Transverse colon (tissue), 4 donors: ENCODE data around the gene DDAH1. TPM values are rescaled to one million over a fixed set of nuclear protein-coding genes. Genes with fewer than 3 reads are reported as not detected.

Source experiments
- DNase-seq: peaks from one replicate; pipeline ENCODE4 v3.0.0-alpha.2; 2019
- H3K27ac ChIP-seq, 4 donors: fragments of 200-600 bp; sonication (generic); 2 replicates each; pipeline ENCODE4 v1.5.1; 2016 to 2018; ENCODE audit warnings: inconsistent platforms in 4 of 4
- H3K27me3 ChIP-seq: fragments of 200-600 bp; sonication (generic); 2 replicates; pipeline ENCODE4 v1.5.1; 2017; ENCODE audit warnings: inconsistent platforms
- H3K36me3 ChIP-seq, 4 donors: fragments of 200-600 bp; sonication (generic); 2 replicates each; pipeline ENCODE4 v1.5.1; 2017 to 2019; ENCODE audit warnings: inconsistent platforms in 4 of 4
- H3K4me1 ChIP-seq, 4 donors: fragments of 200-600 bp; sonication (generic); 2 replicates each; pipeline ENCODE4 v1.5.1; 2017 to 2020; ENCODE audit warnings: inconsistent platforms in 4 of 4
- H3K4me3 ChIP-seq, 4 donors: fragments of 200-600 bp; sonication (generic); 1 replicate in 1 of 4; 2 replicates in 3 of 4; pipeline versions ENCODE4 v1.5.1 to v1.6.1; 2017 to 2019; ENCODE audit warnings: inconsistent platforms in 4 of 4
- H3K9me3 ChIP-seq, 2 donors: fragments of 200-600 bp; sonication (generic); 2 replicates each; pipeline ENCODE4 v1.5.1; 2017 to 2019; ENCODE audit warnings: inconsistent platforms in 2 of 2
- EP300 ChIP-seq: sonication (generic); formaldehyde crosslinking; IDR thresholded peaks from one replicate; pipeline ENCODE4 v1.6.1; 2017; ENCODE audit warnings: antibody characterized with exemption, low read depth
- POLR2A ChIP-seq: fragments of 450-650 bp; IDR thresholded peaks from one replicate; pipeline ENCODE4 v1.6.1; 2016; ENCODE audit warnings: antibody characterized with exemption, mild to moderate bottlenecking, moderate library complexity
- POLR2AphosphoS5 ChIP-seq, 3 donors: sonication (generic); formaldehyde crosslinking; IDR thresholded peaks; one replicate each; pipeline ENCODE4 v1.6.1; 2016; ENCODE audit warnings: antibody characterized with exemption in 3 of 3
- WGBS, 2 donors: methylation state at CpG; one replicate each; pipeline ENCODE4 v1.1.5; 2018; ENCODE audit warnings: low coverage in 1 of 2; 5-methylcytosine and 5-hydroxymethylcytosine counted together
- in situ Hi-C, 4 donors: fragments of 200-750 bp; cut with MboI; loops; one replicate each; pipeline versions ENCODE4 v1.15.0 to v1.15.1; 2017; ENCODE audit warnings: low sequenced_read_pairs in 3 of 4, low pct_ligation_motif_present in 1 of 4, low pct_unique_long_range_greater_than_20kb in 1 of 4
- intact Hi-C: fragments of 100-400 bp; cut with DNase I; formaldehyde crosslinking; loops from one replicate; pipeline ENCODE4 v1.15.1; 2023; ENCODE audit warnings: low total_unique reads
- total RNA-seq, 4 donors: library from RNA; depleted of rRNA; stranded (reverse); fragments of >200 nt; gene quantifications; one replicate each; pipeline ENCODE4 v1.1.0, GENCODE V29; 2016
- TF ChIP-seq, protein P1 (sequence below), 5 experiments: fragments of 200-600 bp in 3 of 5; fragments of 450-650 bp in 2 of 5; sonication (generic) in 3 of 5; IDR thresholded peaks; 1 replicate in 2 of 5; 2 replicates in 3 of 5; pipeline ENCODE4 v1.5.1; 2016 to 2017; ENCODE audit warnings: antibody characterized with exemption in 5 of 5, inconsistent platforms in 3 of 5, mild to moderate bottlenecking in 2 of 5, moderate library complexity in 1 of 5

The DDAH1 gene
- total RNA-seq, 4 donors from 2014 or later, result 22.4 to 69.4 (median 48.3) TPM

DNA sequence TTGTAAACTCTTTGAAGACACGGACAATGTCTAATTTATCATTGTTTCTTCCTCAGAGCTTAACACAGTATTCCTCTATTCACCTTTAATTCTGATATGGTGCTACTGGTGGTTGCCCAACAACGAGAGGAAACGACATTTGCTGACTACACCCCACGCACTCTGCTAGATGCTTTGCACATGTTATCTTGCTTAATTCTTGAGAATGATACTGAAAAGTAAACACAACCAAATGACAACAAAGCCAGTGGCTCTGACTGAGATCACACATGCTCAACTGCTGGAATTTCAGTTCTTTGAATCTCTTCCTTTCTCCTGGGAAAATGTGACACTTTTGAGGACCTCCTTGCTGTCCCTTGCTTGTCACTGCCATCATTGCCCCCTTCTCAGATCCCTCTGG is 37.2 kb upstream of the DDAH1 start:
- in situ Hi-C loops, result loop anchor here in 2 of 4 donors (10.0 kb wide), 2 partner anchors 187 to 197 kb away; no protein-coding TSS in a partner anchor
- Histone ChIP-seq H3K36me3 (no peaks in the 10 kb centered on the region), H3K4me3 (no peak overlapping the region), H3K4me1 (peaks cover 0 to 12% (median 3%) of the 10 kb centered on the region in 4 donors), H3K27ac (peak overlapping the region in 1 of 4 donors; percentile 15), H3K9me3 (no peaks in the 10 kb centered on the region), H3K27me3 (no peaks in the 10 kb centered on the region)
- DNase-seq, result no peak
- TF ChIP-seq EP300 (no peak), POLR2AphosphoS5 (IDR thresholded peaks at IDR 0.05) (no peak), POLR2A (no peak)
- TF ChIP-seq, protein P1, sequence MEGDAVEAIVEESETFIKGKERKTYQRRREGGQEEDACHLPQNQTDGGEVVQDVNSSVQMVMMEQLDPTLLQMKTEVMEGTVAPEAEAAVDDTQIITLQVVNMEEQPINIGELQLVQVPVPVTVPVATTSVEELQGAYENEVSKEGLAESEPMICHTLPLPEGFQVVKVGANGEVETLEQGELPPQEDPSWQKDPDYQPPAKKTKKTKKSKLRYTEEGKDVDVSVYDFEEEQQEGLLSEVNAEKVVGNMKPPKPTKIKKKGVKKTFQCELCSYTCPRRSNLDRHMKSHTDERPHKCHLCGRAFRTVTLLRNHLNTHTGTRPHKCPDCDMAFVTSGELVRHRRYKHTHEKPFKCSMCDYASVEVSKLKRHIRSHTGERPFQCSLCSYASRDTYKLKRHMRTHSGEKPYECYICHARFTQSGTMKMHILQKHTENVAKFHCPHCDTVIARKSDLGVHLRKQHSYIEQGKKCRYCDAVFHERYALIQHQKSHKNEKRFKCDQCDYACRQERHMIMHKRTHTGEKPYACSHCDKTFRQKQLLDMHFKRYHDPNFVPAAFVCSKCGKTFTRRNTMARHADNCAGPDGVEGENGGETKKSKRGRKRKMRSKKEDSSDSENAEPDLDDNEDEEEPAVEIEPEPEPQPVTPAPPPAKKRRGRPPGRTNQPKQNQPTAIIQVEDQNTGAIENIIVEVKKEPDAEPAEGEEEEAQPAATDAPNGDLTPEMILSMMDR (IDR thresholded peaks at IDR 0.05), result no peak
- WGBS, 2 donors, result 45 to 59% methylated on average over 4 of the region's 4 CpGs
- intact Hi-C loops, result loop anchor here (10.0 kb wide), 1 partner anchor 83 kb away; the partner anchor contains the start of gene CCN1

DNA sequence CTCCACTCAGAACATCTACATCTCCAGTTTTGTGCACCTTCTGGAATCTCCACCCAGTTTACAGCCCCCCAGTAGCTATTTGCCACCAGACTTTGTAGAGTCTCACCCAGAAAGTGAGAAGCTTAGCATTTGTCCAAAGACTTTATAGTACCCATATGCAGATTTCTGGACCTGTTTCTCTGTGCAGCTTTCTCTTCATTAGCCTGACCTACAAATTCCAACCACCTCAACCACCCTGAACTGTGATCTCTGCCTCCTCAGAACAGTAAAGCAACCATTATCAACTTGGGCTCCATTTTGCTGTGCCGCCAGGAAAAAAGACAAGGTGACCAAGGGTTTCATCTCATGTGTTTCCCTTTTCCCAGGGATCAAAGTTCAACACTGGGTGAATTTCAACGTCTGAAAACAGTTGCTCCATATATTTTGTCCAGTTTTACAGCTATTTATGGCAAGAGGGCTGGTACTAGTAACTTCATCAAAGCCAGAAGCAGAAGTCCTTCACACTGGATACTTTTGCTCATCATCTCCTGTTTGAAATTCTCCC is 36.5 kb upstream of the DDAH1 start:
- Histone ChIP-seq H3K27me3 (no peaks in the 10 kb centered on the region), H3K4me3 (no peak overlapping the region), H3K9me3 (no peaks in the 10 kb centered on the region), H3K36me3 (no peaks in the 10 kb centered on the region), H3K4me1 (peaks cover 0 to 12% (median 3%) of the 10 kb centered on the region in 4 donors), H3K27ac (no peak overlapping the region)
- intact Hi-C loops (loop anchor here (1.0 to 10.0 kb wide), 2 partner anchors 83 to 193 kb away; partner anchors contain the start of gene CCN1), in situ Hi-C loops (loop anchor here in 2 of 4 donors (10.0 kb wide), 2 partner anchors 187 to 197 kb away; no protein-coding TSS in a partner anchor)
- 68 to 75% methylated on average over 2 of the region's 2 CpGs for WGBS, 2 donors
- no peak for DNase-seq
- TF ChIP-seq EP300 (no peak), POLR2AphosphoS5 (IDR thresholded peaks at IDR 0.05) (no peak), POLR2A (no peak)
- TF ChIP-seq, protein P1 (IDR thresholded peaks at IDR 0.05), result no peak

DNA sequence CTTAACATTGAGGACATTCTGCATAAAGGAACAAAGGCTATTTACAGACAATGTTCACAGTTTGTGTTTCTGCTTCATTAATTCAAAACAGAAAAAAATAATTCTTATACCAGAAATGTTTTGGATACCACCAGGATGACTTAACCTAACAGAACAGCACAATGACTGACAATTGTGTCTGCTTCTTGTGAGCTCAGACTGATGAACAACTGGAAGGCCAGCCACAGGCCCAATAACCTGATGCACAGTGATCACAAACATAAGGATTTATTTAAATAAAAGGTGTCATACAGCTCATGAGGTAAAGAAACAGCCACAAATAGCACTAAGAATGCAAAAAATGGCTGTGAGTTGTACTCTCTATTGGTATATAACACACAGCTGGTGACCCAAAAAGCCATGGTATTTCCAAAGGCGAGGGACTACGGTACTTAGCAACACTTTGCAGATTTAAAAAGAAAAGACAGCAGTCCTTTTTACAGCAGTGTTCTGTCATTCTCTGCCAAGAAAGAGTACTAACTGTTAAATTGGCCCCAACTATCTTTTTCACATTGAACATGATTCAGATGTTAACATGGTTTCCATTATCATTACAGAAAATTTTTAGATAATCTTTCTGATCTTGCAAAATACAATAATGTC is 32.1 kb upstream of the DDAH1 start:
- intact Hi-C loops, result no loop called here
- Histone ChIP-seq H3K9me3 (no peaks in the 10 kb centered on the region), H3K27ac (no peak overlapping the region), H3K4me1 (peaks cover 0 to 3% (median 0%) of the 10 kb centered on the region in 4 donors), H3K4me3 (no peak overlapping the region), H3K27me3 (no peaks in the 10 kb centered on the region), H3K36me3 (no peaks in the 10 kb centered on the region)
- no peak for DNase-seq
- TF ChIP-seq EP300 (no peak), POLR2AphosphoS5 (IDR thresholded peaks at IDR 0.05) (no peak), POLR2A (no peak)
- TF ChIP-seq, protein P1 (IDR thresholded peaks at IDR 0.05), result no peak
- 60 to 94% methylated on average over 2 of the region's 2 CpGs for WGBS, 2 donors
- in situ Hi-C loops, result loop anchor here in 1 of 4 donors (25.0 kb wide), 1 partner anchor 185 kb away; no protein-coding TSS in a partner anchor

DNA sequence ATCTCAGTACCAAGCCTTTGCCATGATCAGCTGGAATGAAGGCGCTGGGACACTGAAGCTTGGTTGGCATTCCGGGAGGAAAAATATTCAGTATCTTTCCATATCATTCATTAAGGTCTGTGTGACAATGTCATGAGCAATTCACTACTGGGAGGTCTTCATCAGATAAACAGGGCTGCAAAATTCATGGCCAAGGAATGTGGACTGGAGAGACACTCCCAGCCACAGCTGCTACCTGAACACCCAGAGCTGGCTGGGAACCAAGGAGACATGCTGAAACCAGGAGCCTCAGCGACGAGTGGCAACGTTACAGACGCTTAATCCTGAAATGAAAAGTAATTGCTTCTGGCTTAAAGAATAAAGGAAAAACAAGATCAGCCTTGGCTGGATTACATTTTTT is 30.6 kb upstream of the DDAH1 start:
- Histone ChIP-seq H3K4me1 (no peaks in the 10 kb centered on the region), H3K27me3 (no peaks in the 10 kb centered on the region), H3K27ac (no peak overlapping the region), H3K4me3 (no peak overlapping the region), H3K9me3 (no peaks in the 10 kb centered on the region), H3K36me3 (no peaks in the 10 kb centered on the region)
- no peak for TF ChIP-seq EP300
- no peak for TF ChIP-seq POLR2A
- TF ChIP-seq, protein P1 (IDR thresholded peaks at IDR 0.05), result no peak
- no peak for TF ChIP-seq POLR2AphosphoS5 (IDR thresholded peaks at IDR 0.05)
- intact Hi-C loops (no loop called here), in situ Hi-C loops (loop anchor here in 1 of 4 donors (25.0 kb wide), 1 partner anchor 183 kb away; no protein-coding TSS in a partner anchor)
- DNase-seq, result peak; percentile 12
- 64% methylated on average over 6 of the region's 6 CpGs; no CpG with 5 or more reads in 1 of the 2 donors for WGBS, 2 donors
